ENCODE results near the gene MDH1B.

DNA sequence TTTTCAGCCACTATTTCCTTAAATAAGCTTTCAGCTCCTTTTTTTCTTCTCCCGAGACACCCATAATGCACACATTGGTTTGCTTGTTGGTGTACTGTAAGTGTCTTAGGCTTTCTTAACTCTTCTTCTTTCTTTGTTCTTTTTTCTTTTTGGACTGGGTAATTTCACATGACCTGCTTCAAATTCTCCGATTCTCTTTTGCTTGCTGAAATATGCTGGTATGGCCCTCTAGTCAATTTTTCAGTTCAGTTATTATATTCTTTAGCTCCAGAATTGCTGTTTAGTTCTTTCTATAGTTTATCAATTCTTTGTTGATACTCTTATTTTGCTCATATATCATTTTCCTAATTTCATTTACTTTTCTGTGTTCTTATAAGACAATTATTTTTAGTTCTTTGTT lies 15.5 kb upstream of the MDH1B start:
- TF ChIP-seq, protein P1, sequence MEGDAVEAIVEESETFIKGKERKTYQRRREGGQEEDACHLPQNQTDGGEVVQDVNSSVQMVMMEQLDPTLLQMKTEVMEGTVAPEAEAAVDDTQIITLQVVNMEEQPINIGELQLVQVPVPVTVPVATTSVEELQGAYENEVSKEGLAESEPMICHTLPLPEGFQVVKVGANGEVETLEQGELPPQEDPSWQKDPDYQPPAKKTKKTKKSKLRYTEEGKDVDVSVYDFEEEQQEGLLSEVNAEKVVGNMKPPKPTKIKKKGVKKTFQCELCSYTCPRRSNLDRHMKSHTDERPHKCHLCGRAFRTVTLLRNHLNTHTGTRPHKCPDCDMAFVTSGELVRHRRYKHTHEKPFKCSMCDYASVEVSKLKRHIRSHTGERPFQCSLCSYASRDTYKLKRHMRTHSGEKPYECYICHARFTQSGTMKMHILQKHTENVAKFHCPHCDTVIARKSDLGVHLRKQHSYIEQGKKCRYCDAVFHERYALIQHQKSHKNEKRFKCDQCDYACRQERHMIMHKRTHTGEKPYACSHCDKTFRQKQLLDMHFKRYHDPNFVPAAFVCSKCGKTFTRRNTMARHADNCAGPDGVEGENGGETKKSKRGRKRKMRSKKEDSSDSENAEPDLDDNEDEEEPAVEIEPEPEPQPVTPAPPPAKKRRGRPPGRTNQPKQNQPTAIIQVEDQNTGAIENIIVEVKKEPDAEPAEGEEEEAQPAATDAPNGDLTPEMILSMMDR (IDR thresholded peaks at IDR 0.05) = no peak
- no peak for TF ChIP-seq CHD2 (IDR thresholded peaks at IDR 0.05; ENCODE audit: low read length, partially characterized antibody)
- no peak for TF ChIP-seq RXRA (IDR thresholded peaks at IDR 0.05; ENCODE audit: borderline replicate concordance, low read depth)
- TF ChIP-seq, protein P2, sequence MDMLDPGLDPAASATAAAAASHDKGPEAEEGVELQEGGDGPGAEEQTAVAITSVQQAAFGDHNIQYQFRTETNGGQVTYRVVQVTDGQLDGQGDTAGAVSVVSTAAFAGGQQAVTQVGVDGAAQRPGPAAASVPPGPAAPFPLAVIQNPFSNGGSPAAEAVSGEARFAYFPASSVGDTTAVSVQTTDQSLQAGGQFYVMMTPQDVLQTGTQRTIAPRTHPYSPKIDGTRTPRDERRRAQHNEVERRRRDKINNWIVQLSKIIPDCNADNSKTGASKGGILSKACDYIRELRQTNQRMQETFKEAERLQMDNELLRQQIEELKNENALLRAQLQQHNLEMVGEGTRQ (IDR thresholded peaks at IDR 0.05; ENCODE audit: borderline replicate concordance, low read depth, low read length) = no peak
- TF ChIP-seq ELF1 (IDR thresholded peaks at IDR 0.05) = no peak
- no peak for TF ChIP-seq JUND (IDR thresholded peaks at IDR 0.05)
- TF ChIP-seq RCOR1 (IDR thresholded peaks at IDR 0.05; ENCODE audit: low read length) = no peak
- no peak for TF ChIP-seq POLR2AphosphoS5 (IDR thresholded peaks at IDR 0.05; ENCODE audit: low read depth, low read length)
- TF ChIP-seq, protein P3, sequence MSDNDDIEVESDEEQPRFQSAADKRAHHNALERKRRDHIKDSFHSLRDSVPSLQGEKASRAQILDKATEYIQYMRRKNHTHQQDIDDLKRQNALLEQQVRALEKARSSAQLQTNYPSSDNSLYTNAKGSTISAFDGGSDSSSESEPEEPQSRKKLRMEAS (IDR thresholded peaks at IDR 0.05; ENCODE audit: low read depth) = no peak
- no peak for TF ChIP-seq TAF1 (IDR thresholded peaks at IDR 0.05; ENCODE audit: borderline replicate concordance, low read depth, low read length)
- TF ChIP-seq MXI1 (IDR thresholded peaks at IDR 0.05; ENCODE audit: low read depth, low read length) = no peak
